IMR-90 (cell line): Measurements from ENCODE around the gene ABTB2. TPM values are rescaled to one million over a fixed set of nuclear protein-coding genes. Genes with fewer than 3 reads are reported as not detected.

Experiments used
- ATAC-seq: fragments of 200-7000 bp; cut with Tn5 transposase; 2 replicates; pipeline ENCODE4 v1.9.1; 2020; ENCODE audit warnings: low read depth, mild to moderate bottlenecking, moderate library complexity
- BruUV-seq: library from RNA; stranded (reverse); fragments of 400-500 nt; replicated peaks from 2 replicates; lab custom pipeline; 2021; lab: Mats Ljungman, UMichigan
- CTCF ChIA-PET: fragments of 300-600 bp; formaldehyde crosslinking; extraction: SDS; loops from one replicate; lab custom pipeline; 2021; ENCODE audit warnings: antibody characterized with exemption; lab: Yijun Ruan, JAX
- POLR2A ChIA-PET: fragments of 300-600 bp; sonication (Branson Sonifier 250); formaldehyde crosslinking; loops from one replicate; lab custom pipeline; 2022; ENCODE audit warnings: antibody characterized with exemption; ENCODE audit not compliant: unreplicated experiment; lab: Charles Lee
- DNase-seq: peaks from one replicate; pipeline ENCODE4 v3.0.0; 2013
- H2AFZ ChIP-seq: replicated peaks from 2 replicates; pipeline ENCODE3; 2013; ENCODE audit warnings: low read length, mild to moderate bottlenecking; ENCODE audit not compliant: poor library complexity
- H2AK5ac ChIP-seq: 2 replicates; pipeline ENCODE4 v1.6.1; 2013; ENCODE audit warnings: low read depth, low read length, inconsistent platforms
- H2AK9ac ChIP-seq: replicated peaks from 2 replicates; pipeline ENCODE3; 2013; ENCODE audit warnings: mild to moderate bottlenecking, low read depth, low read length, moderate library complexity; ENCODE audit not compliant: poor library complexity
- H2BK120ac ChIP-seq: 2 replicates; pipeline ENCODE4 v1.6.1; 2013; ENCODE audit warnings: low read depth, low read length, inconsistent platforms
- H2BK15ac ChIP-seq: 3 replicates; pipeline ENCODE4 v1.6.1; 2013; ENCODE audit warnings: low read depth, low read length, inconsistent platforms
- H2BK20ac ChIP-seq: 2 replicates; pipeline ENCODE4 v1.6.1; 2013; ENCODE audit warnings: low read depth, mild to moderate bottlenecking, inconsistent platforms, low read length, moderate library complexity
- H2BK5ac ChIP-seq: 2 replicates; pipeline ENCODE4 v1.6.1; 2013; ENCODE audit warnings: mild to moderate bottlenecking, low read depth, low read length, inconsistent platforms; ENCODE audit not compliant: poor library complexity, severe bottlenecking
- H3K14ac ChIP-seq: replicated peaks from 2 replicates; pipeline ENCODE4 v1.6.1; 2013; ENCODE audit warnings: low read depth, low read length, inconsistent platforms
- H3K18ac ChIP-seq: 2 replicates; pipeline ENCODE4 v1.6.1; 2013; ENCODE audit warnings: low read depth, low read length, control low read depth
- H3K23ac ChIP-seq: 2 replicates; pipeline ENCODE4 v1.6.1; 2013; ENCODE audit warnings: low read depth, low read length, inconsistent platforms
- H3K27ac ChIP-seq: 2 replicates; pipeline ENCODE4 v1.5.1; 2013; ENCODE audit warnings: mild to moderate bottlenecking, control low read depth, low read length; ENCODE audit not compliant: insufficient read depth
- H3K27me3 ChIP-seq: 2 replicates; pipeline ENCODE4 v1.6.1; 2013; ENCODE audit warnings: low read length; ENCODE audit not compliant: control insufficient read depth, insufficient read depth
- H3K36me3 ChIP-seq: 2 replicates; pipeline ENCODE4 v1.6.1; 2013; ENCODE audit warnings: low read length, mixed read lengths; ENCODE audit not compliant: control insufficient read depth, insufficient read depth
- H3K4ac ChIP-seq: 2 replicates; pipeline ENCODE4 v1.6.1; 2013; ENCODE audit warnings: low read depth, low read length, inconsistent platforms
- H3K4me1 ChIP-seq: 2 replicates; pipeline ENCODE4 v1.6.1; 2013; ENCODE audit warnings: low read length, mixed read lengths; ENCODE audit not compliant: control insufficient read depth, insufficient read depth
- H3K4me2 ChIP-seq: 2 replicates; pipeline ENCODE4 v1.6.1; 2013; ENCODE audit warnings: low read depth, mild to moderate bottlenecking, control low read depth, low read length, moderate library complexity
- H3K4me3 ChIP-seq: 2 replicates; pipeline ENCODE4 v1.5.1; 2013; ENCODE audit warnings: low read depth, mild to moderate bottlenecking, control low read depth, low read length, moderate library complexity; ENCODE audit not compliant: insufficient read depth
- H3K56ac ChIP-seq: 2 replicates; pipeline ENCODE4 v1.6.1; 2013; ENCODE audit warnings: low read length, inconsistent platforms; ENCODE audit not compliant: insufficient read depth; ENCODE audit errors: extremely low read depth
- H3K79me1 ChIP-seq, 2 experiments: 2 replicates each; pipeline ENCODE4 v1.6.1; 2013; ENCODE audit warnings: low read length in 2 of 2, inconsistent platforms in 1 of 2, low read depth in 1 of 2
- H3K9ac ChIP-seq: 2 replicates; pipeline ENCODE4 v1.6.1; 2013; ENCODE audit warnings: low read depth, low read length, control low read depth
- H3K9me1 ChIP-seq: 2 replicates; pipeline ENCODE4 v1.6.1; 2013; ENCODE audit warnings: low read length, inconsistent platforms; ENCODE audit not compliant: insufficient read depth
- H3K9me3 ChIP-seq: 2 replicates; pipeline ENCODE4 v1.6.1; 2013; ENCODE audit warnings: low read length; ENCODE audit not compliant: control insufficient read depth, insufficient read depth
- H4K20me1 ChIP-seq: 2 replicates; pipeline ENCODE4 v1.6.1; 2013; ENCODE audit warnings: low read length, inconsistent platforms; ENCODE audit not compliant: insufficient read depth
- H4K5ac ChIP-seq: 2 replicates; pipeline ENCODE4 v1.6.1; 2013; ENCODE audit warnings: mild to moderate bottlenecking, low read depth, low read length, control low read depth
- H4K8ac ChIP-seq, 2 experiments: 2 replicates each; pipeline ENCODE4 v1.6.1; 2013; ENCODE audit warnings: low read depth in 2 of 2, low read length in 2 of 2, control low read depth in 1 of 2, inconsistent platforms in 1 of 2
- H4K91ac ChIP-seq: 2 replicates; pipeline ENCODE4 v1.6.1; 2013; ENCODE audit warnings: low read depth, low read length, inconsistent platforms; ENCODE audit not compliant: insufficient read depth
- BHLHE40 ChIP-seq: fragments of 150-350 bp; IDR thresholded peaks from 2 replicates; pipeline ENCODE4 v1.6.1; 2016; ENCODE audit warnings: mild to moderate bottlenecking, low read depth, low read length
- CEBPB ChIP-seq: IDR thresholded peaks from 2 replicates; pipeline ENCODE4 v1.6.1; 2012; ENCODE audit warnings: low read depth, low read length, improper control_type of control experiment
- CHD1 ChIP-seq: IDR thresholded peaks from 2 replicates; pipeline ENCODE4 v1.6.1; 2012; ENCODE audit warnings: low read depth, low read length, improper control_type of control experiment
- CTCF ChIP-seq: conservative IDR thresholded peaks from 2 replicates; pipeline ENCODE4 v1.5.1; 2012; ENCODE audit warnings: mild to moderate bottlenecking, low read depth, low read length, improper control_type of control experiment
- FOS ChIP-seq: fragments of 150-350 bp; IDR thresholded peaks from 2 replicates; pipeline ENCODE4 v1.6.1; 2016; ENCODE audit warnings: low read depth, low read length
- MAFK ChIP-seq: IDR thresholded peaks from 2 replicates; pipeline ENCODE4 v1.6.1; 2012; ENCODE audit warnings: low read depth, low read length, improper control_type of control experiment
- MAZ ChIP-seq: IDR thresholded peaks from 2 replicates; pipeline ENCODE4 v1.6.1; 2012; ENCODE audit warnings: low read depth, mild to moderate bottlenecking, low read length, improper control_type of control experiment, moderate library complexity, borderline replicate concordance
- MXI1 ChIP-seq: IDR thresholded peaks from 2 replicates; pipeline ENCODE4 v1.6.1; 2012; ENCODE audit warnings: low read depth, mild to moderate bottlenecking, low read length, moderate library complexity, borderline replicate concordance
- NFE2L2 ChIP-seq: fragments of 150-350 bp; IDR thresholded peaks from 2 replicates; pipeline ENCODE4 v1.6.1; 2016; ENCODE audit warnings: low read depth, mild to moderate bottlenecking, low read length
- POLR2A ChIP-seq: IDR thresholded peaks from 2 replicates; pipeline ENCODE4 v1.6.1; 2012; ENCODE audit warnings: mild to moderate bottlenecking, low read depth, low read length
- RAD21 ChIP-seq: IDR thresholded peaks from 2 replicates; pipeline ENCODE4 v1.6.1; 2012; ENCODE audit warnings: low read length, improper control_type of control experiment
- RCOR1 ChIP-seq: IDR thresholded peaks from 2 replicates; pipeline ENCODE4 v1.6.1; 2012; ENCODE audit warnings: mild to moderate bottlenecking, low read length, improper control_type of control experiment; ENCODE audit not compliant: insufficient replicate concordance
- RFX5 ChIP-seq: IDR thresholded peaks from 2 replicates; pipeline ENCODE4 v1.8.0; 2012; ENCODE audit warnings: low read depth, mild to moderate bottlenecking, low read length, moderate library complexity
- SMC3 ChIP-seq: fragments of 150-350 bp; IDR thresholded peaks from 2 replicates; pipeline ENCODE4 v1.6.1; 2016; ENCODE audit warnings: low read depth, mild to moderate bottlenecking, antibody characterized with exemption, low read length, moderate library complexity
- WGBS, 2 experiments: methylation state at CpG; one replicate each; pipeline versions ENCODE4 v1.1.5 to v1.1.7; 2013; ENCODE audit warnings: missing lambda C conversion rate in 2 of 2; ENCODE audit not compliant: insufficient read length in 1 of 2; ENCODE audit errors: extremely low coverage in 2 of 2; 5-methylcytosine and 5-hydroxymethylcytosine counted together
- dilution Hi-C: fragments of 300-500 bp; cut with HindIII; formaldehyde crosslinking; loops from one replicate; pipeline ENCODE4 v1.14.3; 2018; ENCODE audit warnings: low sequenced_read_pairs; ENCODE audit not compliant: unreplicated experiment
- in situ Hi-C: fragments of 300-500 bp; cut with MboI; formaldehyde crosslinking; loops from 3 replicates; pipeline ENCODE4 v1.14.3; 2019; ENCODE audit warnings: low sequenced_read_pairs, inconsistent platforms, mixed read lengths
- intact Hi-C: fragments of 100-400 bp; cut with micrococcal nuclease; formaldehyde crosslinking; loops from 2 replicates; pipeline ENCODE4 v1.10.0; 2022
- polyA plus RNA-seq, 3 experiments: library from polyadenylated mRNA; depleted of rRNA; stranded (reverse); fragments of >200 nt; gene quantifications; 2 replicates each; pipeline ENCODE4 v1.2.3, GENCODE V29; 2012; ENCODE audit warnings: low replicate concordance in 1 of 3
- total RNA-seq: library from RNA; depleted of rRNA; stranded (reverse); fragments of >200 nt; gene quantifications from 2 replicates; pipeline ENCODE4 v1.2.3, GENCODE V29; 2012
- TF ChIP-seq, protein P1 (sequence below): fragments of 150-350 bp; IDR thresholded peaks from 2 replicates; pipeline ENCODE4 v1.6.1; 2017; ENCODE audit warnings: mild to moderate bottlenecking, antibody characterized with exemption, low read length, low read depth

The ABTB2 gene
- total and polyA plus RNA-seq, 2 of the 4 experiments (the other 2 are of a cell fraction), result 0.18 to 2.0 TPM

- dilution Hi-C loops, result loop anchor here (25.0 kb wide), 1 partner anchor 155 kb away; no protein-coding TSS in a partner anchor
- no peak for TF ChIP-seq MAFK
- no peak for TF ChIP-seq CEBPB
- no peak for TF ChIP-seq RAD21
- no peak for TF ChIP-seq FOS
- no peak for TF ChIP-seq CTCF
- TF ChIP-seq BHLHE40, result no peak
- TF ChIP-seq MAZ, result no peak
- TF ChIP-seq, protein P1, sequence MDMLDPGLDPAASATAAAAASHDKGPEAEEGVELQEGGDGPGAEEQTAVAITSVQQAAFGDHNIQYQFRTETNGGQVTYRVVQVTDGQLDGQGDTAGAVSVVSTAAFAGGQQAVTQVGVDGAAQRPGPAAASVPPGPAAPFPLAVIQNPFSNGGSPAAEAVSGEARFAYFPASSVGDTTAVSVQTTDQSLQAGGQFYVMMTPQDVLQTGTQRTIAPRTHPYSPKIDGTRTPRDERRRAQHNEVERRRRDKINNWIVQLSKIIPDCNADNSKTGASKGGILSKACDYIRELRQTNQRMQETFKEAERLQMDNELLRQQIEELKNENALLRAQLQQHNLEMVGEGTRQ, result no peak
- TF ChIP-seq POLR2A, result no peak
- no peak for TF ChIP-seq NFE2L2
- TF ChIP-seq RFX5, result no peak
- no peak for TF ChIP-seq CHD1
- TF ChIP-seq SMC3, result no peak
- no peak for TF ChIP-seq MXI1
- TF ChIP-seq RCOR1, result no peak
Measured at GRCh38 chr11:34341931-34342533, 15.8 kb downstream of the ABTB2 start.

More at GRCh38 chr11:34341931-34342533, 15.8 kb downstream of the ABTB2 start:
- Histone ChIP-seq H3K56ac (no peak overlapping the region), H2BK15ac (no peak overlapping the region; the same call in 2 of the 3 replicates), H3K4me1 (peaks cover 25% of the 10 kb centered on the region), H3K4ac (peak overlapping the region; percentile 29; the same call in 1 of the 2 replicates), H3K4me3 (no peak overlapping the region), H3K9ac (no peak overlapping the region), H4K5ac (no peak overlapping the region), H3K14ac (0 out of 2 replicates have a peak overlapping the region, but pooled peaks have one; percentile 14), H3K23ac (no peak overlapping the region), H3K27me3 (peaks cover 14% of the 10 kb centered on the region), H3K27ac (no peak overlapping the region), H2AK9ac (no peak overlapping the region), H3K9me1 (peaks cover 33% of the 10 kb centered on the region), H2BK20ac (no peak overlapping the region), H4K91ac (no peak overlapping the region), H2BK120ac (no peak overlapping the region), H4K20me1 (peaks cover 10% of the 10 kb centered on the region; the same call in 1 of the 2 replicates), H2AFZ (no peak overlapping the region), H3K18ac (no peak overlapping the region), H4K8ac (no peak overlapping the region), H3K79me1 (no peaks in the 10 kb centered on the region), H3K4me2 (no peak overlapping the region; the same call in 1 of the 2 replicates), H2BK5ac (no peak overlapping the region), H3K36me3 (no peaks in the 10 kb centered on the region), H3K9me3 (no peaks in the 10 kb centered on the region), H2AK5ac (peak overlapping the region; percentile 25; the same call in 1 of the 2 replicates)
- BruUV-seq, result no TSS peak
- intact Hi-C loops (no loop called here), in situ Hi-C loops (no loop called here)
- ChIA-PET CTCF (no interaction called here), POLR2A (no interaction called here)
- WGBS, 2 experiments, result 80% methylated on average over 1 of the region's 6 CpGs; no CpG with 5 or more reads in 1 of the 2 experiments
- ATAC-seq (peak; percentile 10; the same call in 1 of the 2 replicates), DNase-seq (peak; percentile 38)
